ENCODE results near the gene AKAP8L. TPM values are rescaled to one million over a fixed set of nuclear protein-coding genes. Genes with fewer than 3 reads are reported as not detected.

AKAP8L gene, protein sequence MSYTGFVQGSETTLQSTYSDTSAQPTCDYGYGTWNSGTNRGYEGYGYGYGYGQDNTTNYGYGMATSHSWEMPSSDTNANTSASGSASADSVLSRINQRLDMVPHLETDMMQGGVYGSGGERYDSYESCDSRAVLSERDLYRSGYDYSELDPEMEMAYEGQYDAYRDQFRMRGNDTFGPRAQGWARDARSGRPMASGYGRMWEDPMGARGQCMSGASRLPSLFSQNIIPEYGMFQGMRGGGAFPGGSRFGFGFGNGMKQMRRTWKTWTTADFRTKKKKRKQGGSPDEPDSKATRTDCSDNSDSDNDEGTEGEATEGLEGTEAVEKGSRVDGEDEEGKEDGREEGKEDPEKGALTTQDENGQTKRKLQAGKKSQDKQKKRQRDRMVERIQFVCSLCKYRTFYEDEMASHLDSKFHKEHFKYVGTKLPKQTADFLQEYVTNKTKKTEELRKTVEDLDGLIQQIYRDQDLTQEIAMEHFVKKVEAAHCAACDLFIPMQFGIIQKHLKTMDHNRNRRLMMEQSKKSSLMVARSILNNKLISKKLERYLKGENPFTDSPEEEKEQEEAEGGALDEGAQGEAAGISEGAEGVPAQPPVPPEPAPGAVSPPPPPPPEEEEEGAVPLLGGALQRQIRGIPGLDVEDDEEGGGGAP
- total RNA-seq (100 to 1,000 TPM in 1 of 2 donors, 10 to 100 TPM in 1; 50.2 to 121 TPM), polyA plus RNA-seq (ENCODE audit: insufficient read length in 2 of 2) (100 to 1,000 TPM; 114 to 151 TPM)
- long read RNA-seq, donor 1, transcript AKAP8L-201 (14 exons, 2,146 nt) = major isoform, 6 of 66 reads
- long read RNA-seq, donor 1, partial matches to known transcripts = 52 of 66 reads
- long read RNA-seq, donor 1, other reads (novel, unspliced or antisense) = 0 of 66 reads
- long read RNA-seq, donor 2, partial matches to known transcripts = 0 of 6 reads
- long read RNA-seq, donor 2, other reads (novel, unspliced or antisense) = 0 of 6 reads
- long read RNA-seq, donor 3, partial matches to known transcripts = 16 of 21 reads
- long read RNA-seq, donor 3, other reads (novel, unspliced or antisense) = 0 of 21 reads
- long read RNA-seq, donor 4, transcript AKAP8L-201 (14 exons, 2,146 nt) = major isoform, 11 of 34 reads
- long read RNA-seq, donor 4, partial matches to known transcripts = 15 of 34 reads
- long read RNA-seq, donor 4, other reads (novel, unspliced or antisense) = 0 of 34 reads

DNA sequence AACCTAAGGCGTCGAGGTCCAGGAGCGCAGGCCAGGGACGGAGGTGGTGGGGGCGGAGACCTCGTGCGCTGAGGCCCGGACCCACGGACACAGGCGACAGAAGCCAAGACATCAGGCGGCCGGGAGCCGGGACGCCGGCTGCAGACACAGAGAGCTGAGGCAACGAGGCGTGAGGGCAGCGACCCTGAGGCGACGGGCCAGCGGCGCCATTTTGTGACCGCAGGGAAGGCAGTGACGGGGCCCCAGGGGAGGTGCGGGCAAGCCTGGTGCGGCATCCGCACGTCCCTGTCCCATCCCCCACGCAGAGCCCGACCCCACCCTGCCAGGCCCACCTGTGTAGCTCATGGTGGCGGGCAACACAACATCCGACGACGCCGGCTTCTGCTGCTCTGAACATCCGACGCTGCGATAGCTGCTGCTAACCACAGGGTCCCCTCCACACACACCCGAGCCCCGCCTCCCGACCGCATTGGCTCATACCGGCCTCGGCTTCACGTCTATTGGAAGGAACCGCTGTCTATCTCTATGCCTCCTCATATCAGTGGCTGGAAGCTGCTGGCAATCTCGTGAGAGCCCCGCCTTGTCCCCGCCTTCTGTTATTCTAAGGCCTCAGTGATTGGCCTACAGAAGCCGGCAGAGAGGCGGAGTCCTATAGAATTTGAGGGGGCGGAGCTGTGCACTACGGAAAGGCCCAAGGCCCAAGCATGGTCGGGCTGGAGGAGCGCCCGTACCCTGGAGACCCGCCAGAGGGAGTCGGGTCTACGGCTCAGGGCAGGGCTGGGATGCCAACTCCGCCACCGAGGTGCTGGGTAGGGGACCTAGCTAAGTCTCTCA lies at the start of gene AKAP8L:
Gene AKAP8L, minus strand, starts transcription at position 410 of the 834 bp plus-strand sequence. Its CDS starts 65 bp downstream, at position 345.
- Histone ChIP-seq H3K9me3 (ENCODE audit: control insufficient read depth, insufficient read depth, low read length) (no peaks in the 10 kb centered on the region), H3K27me3 (ENCODE audit: control insufficient read depth, insufficient read depth, low read length) (no peaks in the 10 kb centered on the region), H3K4me1 (ENCODE audit: control insufficient read depth, insufficient read depth, low read length) (peaks cover 55% of the 10 kb centered on the region), H3K4me3 (ENCODE audit: low read depth, low read length) (peak within 1 kb of the TSS; percentile 97), H3K36me3 (ENCODE audit: control insufficient read depth, insufficient read depth, low read length) (peaks cover 48% of the 10 kb centered on the region), H3K27ac (ENCODE audit: low read depth, low read length) (peak within 1 kb of the TSS; percentile 89)
- under 1% methylated on average over 59 of the region's 61 CpGs for WGBS (ENCODE audit: insufficient coverage)
- peak; percentile 97 to 100 (median 99) for DNase-seq (ENCODE audit: low read depth in 4 of 6, low spot score in 6 of 6)

DNA sequence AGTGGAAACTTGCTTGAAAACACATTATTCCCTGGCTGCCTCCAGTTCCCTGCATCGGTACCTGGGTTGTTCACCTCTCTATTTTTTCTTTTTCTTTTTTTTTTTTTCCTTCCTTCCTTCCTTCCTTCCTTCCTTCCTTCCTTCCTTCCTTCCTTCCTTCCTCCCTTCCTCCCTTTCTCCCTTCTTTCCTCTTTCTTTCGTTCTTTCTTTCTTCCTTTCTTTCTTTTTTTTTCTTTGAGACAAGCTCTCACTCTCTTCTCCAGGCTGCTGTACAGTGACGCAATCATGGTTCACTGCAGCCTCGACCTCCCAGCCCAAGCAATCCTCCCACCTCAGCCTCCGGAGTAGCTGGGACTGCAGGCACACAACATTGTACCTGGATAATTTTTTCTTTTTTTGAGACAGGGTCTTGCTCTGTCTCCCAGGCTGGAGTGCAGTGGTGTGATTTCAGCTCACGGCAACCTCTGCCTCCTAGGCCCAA lies 49.0 kb upstream of the AKAP8L start:
- no peak overlapping the region for H3K27ac ChIP-seq (ENCODE audit: low read depth, low read length)
- no peak overlapping the region for H3K4me3 ChIP-seq (ENCODE audit: low read depth, low read length)
- WGBS (ENCODE audit: insufficient coverage) = 90% methylated on average over 6 of the region's 6 CpGs
- peaks cover 3% of the 10 kb centered on the region for H3K4me1 ChIP-seq (ENCODE audit: control insufficient read depth, insufficient read depth, low read length)
- no peaks in the 10 kb centered on the region for H3K36me3 ChIP-seq (ENCODE audit: control insufficient read depth, insufficient read depth, low read length)
- no peaks in the 10 kb centered on the region for H3K9me3 ChIP-seq (ENCODE audit: control insufficient read depth, insufficient read depth, low read length)
- H3K27me3 ChIP-seq (ENCODE audit: control insufficient read depth, insufficient read depth, low read length) = peaks cover 49% of the 10 kb centered on the region
- DNase-seq (ENCODE audit: low read depth in 4 of 6, low spot score in 6 of 6) = no peak

DNA sequence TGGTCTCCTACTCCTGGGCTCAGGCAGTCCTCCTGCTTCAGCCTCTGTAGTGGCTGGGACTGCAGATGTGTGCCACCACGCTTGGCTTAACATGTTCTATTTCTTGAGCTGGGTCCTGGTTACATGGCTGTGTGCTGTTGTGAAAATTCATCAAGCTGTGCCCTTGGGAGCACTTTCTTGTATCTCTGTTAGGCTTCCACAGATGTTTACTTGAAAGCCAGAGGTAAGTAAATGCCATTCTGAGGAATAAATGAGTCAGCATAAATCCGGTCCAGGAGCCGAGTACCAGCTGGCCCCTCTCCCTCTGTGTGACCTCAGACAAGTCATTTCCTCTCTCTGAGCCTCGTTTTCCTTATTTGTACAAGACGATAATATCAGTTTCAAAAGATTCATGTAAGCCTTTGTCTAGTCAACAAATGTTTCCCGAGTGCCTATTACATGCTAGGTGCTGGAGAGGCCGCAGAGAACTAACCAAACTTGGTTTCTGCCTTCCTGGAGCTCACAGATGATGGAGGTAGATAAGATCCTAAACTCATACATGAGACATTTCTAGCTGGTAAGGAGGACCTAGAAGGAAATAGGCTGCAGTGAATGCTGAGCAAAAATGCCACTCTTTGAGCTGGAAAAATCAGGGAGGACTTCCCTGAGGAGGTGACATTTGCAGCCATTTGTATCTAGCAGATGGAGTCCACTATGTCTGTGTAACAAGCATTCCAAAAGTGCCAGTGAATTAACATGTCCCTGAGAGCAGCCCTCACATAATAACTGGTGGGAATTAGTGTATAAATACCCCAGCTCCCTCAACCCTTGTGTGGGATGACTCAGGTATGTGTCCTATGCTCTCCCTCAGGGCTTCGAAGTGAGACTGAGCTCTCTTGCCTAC lies 48.3 kb upstream of the AKAP8L start:
- 68% methylated on average over 6 of the region's 8 CpGs for WGBS (ENCODE audit: insufficient coverage)
- DNase-seq (ENCODE audit: low read depth in 4 of 6, low spot score in 6 of 6) = peak in 1 of 6 donors; percentile 2

DNA sequence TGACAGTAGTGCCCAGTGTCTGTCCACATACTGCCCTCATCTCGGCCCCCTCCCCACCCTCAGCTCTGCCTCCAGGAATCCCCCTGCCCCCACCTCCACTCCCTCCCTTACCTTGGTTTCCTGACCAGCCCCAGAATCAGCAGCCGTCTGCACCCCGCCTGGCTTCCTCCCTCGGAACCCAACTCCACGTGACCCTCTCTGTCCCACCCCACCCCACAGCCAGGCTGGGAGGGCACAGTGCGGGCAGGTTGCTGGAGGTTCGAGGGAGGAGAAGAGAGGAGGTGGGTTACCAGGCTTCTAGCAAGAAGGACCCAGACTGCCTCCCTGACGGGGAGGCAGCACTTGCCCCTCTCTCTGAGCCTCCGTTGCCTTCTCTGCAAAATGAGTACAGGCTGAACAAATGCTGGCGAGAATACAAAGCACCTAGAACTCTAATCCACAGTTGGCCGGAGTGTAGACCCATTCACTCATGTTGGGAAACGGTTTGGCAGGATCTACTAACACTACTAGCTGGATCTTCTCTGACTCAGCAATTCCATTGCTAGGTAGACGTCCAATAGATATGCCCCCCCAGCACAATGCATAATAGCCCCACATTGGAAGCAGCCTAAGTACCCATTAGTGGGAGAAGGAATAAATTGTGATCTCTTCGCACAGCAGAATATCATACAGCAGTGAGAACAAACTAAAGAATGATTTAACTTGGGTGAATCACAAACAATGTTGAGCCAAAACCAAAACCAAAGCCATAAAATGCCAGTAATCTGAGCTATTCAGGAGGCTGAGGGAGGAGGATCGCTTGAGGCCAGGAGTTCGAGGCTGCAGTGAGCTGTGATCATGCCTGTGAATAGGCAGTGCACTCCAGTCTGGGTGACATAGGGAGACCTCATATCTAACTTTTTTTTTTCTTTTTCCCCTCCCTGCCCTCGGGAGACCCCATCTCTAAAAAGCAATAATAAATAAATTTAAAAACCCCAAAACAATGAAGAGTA lies 45.9 kb upstream of the AKAP8L start, which contains the start of gene RASAL3:
Gene RASAL3, minus strand, starts transcription at position 151 of the 992 bp plus-strand sequence. CDS start 186 bp downstream, outside the sequence.
- Histone ChIP-seq H3K36me3 (ENCODE audit: control insufficient read depth, insufficient read depth, low read length) (no peaks in the 10 kb centered on the region), H3K4me1 (ENCODE audit: control insufficient read depth, insufficient read depth, low read length) (peaks cover under 1% of the 10 kb centered on the region), H3K27ac (ENCODE audit: low read depth, low read length) (no peak within 1 kb of the TSS), H3K9me3 (ENCODE audit: control insufficient read depth, insufficient read depth, low read length) (no peaks in the 10 kb centered on the region), H3K27me3 (ENCODE audit: control insufficient read depth, insufficient read depth, low read length) (peaks cover 42% of the 10 kb centered on the region), H3K4me3 (ENCODE audit: low read depth, low read length) (no peak within 1 kb of the TSS)
- DNase-seq (ENCODE audit: low read depth in 4 of 6, low spot score in 6 of 6) = no peak
- WGBS (ENCODE audit: insufficient coverage) = 36% methylated on average over 6 of the region's 17 CpGs

More for the DNA sequence above, 48.3 kb upstream of the AKAP8L start:
- no peaks in the 10 kb centered on the region for H3K9me3 ChIP-seq (ENCODE audit: control insufficient read depth, insufficient read depth, low read length)
- H3K36me3 ChIP-seq (ENCODE audit: control insufficient read depth, insufficient read depth, low read length) = no peaks in the 10 kb centered on the region
- H3K4me3 ChIP-seq (ENCODE audit: low read depth, low read length) = no peak overlapping the region
- H3K4me1 ChIP-seq (ENCODE audit: control insufficient read depth, insufficient read depth, low read length) = peaks cover 3% of the 10 kb centered on the region
- H3K27ac ChIP-seq (ENCODE audit: low read depth, low read length) = no peak overlapping the region
- H3K27me3 ChIP-seq (ENCODE audit: control insufficient read depth, insufficient read depth, low read length) = peaks cover 49% of the 10 kb centered on the region

DNA sequence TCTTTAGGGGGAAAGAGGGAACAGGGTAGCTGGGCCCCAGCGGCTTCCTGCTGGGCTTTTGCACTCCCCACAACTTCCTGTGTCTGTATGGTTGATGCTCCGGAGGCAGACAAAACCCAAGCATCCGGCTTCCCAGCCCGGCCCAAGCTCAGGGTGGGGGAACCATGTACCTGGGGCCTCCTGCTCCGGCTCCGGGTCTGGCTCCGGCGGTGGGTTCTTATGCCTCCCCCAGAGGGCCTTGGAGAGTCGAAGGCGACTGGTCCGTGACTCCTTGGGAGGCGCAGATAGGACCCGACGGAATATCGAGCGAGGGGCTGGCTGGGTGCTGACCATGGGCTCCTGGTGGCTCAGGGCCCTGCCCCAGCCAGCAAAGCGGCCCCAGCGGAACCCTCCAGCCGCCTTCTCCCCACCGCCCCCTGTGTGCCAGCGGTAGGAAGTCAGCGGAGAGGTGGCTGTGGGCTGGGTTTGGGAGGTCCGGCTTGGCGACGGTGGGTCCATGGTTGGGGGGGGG lies 45.1 kb upstream of the AKAP8L start:
- WGBS (ENCODE audit: insufficient coverage) = 51% methylated on average over 16 of the region's 25 CpGs
- no peaks in the 10 kb centered on the region for H3K9me3 ChIP-seq (ENCODE audit: control insufficient read depth, insufficient read depth, low read length)
- H3K4me1 ChIP-seq (ENCODE audit: control insufficient read depth, insufficient read depth, low read length) = no peaks in the 10 kb centered on the region
- no peaks in the 10 kb centered on the region for H3K36me3 ChIP-seq (ENCODE audit: control insufficient read depth, insufficient read depth, low read length)
- H3K27me3 ChIP-seq (ENCODE audit: control insufficient read depth, insufficient read depth, low read length) = peaks cover 37% of the 10 kb centered on the region
- no peak for DNase-seq (ENCODE audit: low read depth in 4 of 6, low spot score in 6 of 6)
- no peak overlapping the region for H3K27ac ChIP-seq (ENCODE audit: low read depth, low read length)
- no peak overlapping the region for H3K4me3 ChIP-seq (ENCODE audit: low read depth, low read length)

DNA sequence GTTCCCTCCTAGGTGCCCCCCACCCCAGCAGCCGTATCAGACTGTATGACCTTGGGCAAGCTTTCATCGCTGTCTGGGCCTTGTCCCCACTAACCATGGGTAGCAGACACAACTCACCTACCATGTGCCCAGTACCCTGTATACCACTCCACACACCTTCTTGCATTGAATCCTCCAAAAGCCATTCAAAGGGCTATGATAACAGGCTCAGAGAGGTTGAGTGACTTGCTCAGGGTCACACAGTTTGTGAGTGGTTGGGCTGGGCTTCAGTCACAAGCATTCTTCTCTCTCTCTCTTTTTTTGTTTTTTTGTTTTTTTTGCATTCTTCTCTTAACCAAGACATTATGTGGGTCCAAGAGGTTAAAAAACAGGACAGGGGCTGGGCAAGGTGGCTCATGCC lies 42.9 kb upstream of the AKAP8L start:
- Histone ChIP-seq H3K9me3 (ENCODE audit: control insufficient read depth, insufficient read depth, low read length) (no peaks in the 10 kb centered on the region), H3K36me3 (ENCODE audit: control insufficient read depth, insufficient read depth, low read length) (no peaks in the 10 kb centered on the region), H3K27ac (ENCODE audit: low read depth, low read length) (no peak overlapping the region), H3K27me3 (ENCODE audit: control insufficient read depth, insufficient read depth, low read length) (peaks cover 41% of the 10 kb centered on the region), H3K4me3 (ENCODE audit: low read depth, low read length) (no peak overlapping the region), H3K4me1 (ENCODE audit: control insufficient read depth, insufficient read depth, low read length) (peaks cover 12% of the 10 kb centered on the region)
- DNase-seq (ENCODE audit: low read depth in 4 of 6, low spot score in 6 of 6) = no peak
- 66% methylated on average over 2 of the region's 2 CpGs for WGBS (ENCODE audit: insufficient coverage)

DNA sequence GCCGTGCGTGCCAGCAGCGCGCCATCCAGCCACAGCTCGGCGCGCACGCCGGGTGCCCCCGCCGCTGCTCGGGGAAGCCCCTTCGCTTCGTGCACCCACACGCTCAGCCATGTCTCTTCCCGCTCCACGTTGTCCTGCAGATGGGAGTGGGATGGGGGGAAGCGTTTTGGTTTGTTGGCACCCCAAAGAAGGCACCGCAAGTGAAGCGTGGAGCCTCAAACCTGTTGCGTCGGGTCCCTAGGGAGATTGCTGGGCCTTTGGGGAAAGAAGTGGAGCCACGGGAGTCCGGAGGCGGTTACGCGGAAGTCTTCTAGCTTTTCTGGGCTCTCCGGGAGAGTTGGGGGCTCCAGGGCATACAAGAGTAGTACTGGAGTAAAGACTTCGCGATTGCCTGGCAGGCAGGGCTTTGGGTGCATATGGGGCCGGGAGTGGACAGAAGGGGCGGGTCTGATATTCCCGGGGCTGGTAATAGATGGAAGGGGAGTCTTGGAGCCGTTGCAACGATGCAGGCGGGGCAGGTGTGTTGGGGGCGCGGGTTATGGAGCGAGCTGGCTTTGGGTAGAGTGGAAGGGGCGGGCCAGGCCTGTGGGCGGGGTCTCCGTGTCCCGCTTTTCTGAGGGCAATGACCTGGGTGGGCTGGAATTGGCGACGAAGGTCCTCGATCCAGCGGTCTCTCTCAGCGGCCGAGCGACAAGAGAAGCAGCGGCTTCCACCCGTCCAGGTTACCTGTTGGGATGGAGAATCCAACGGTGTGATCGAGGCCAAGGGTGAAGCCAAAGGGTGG lies 39.1 kb upstream of the AKAP8L start:
- 6% methylated on average over 49 of the region's 54 CpGs for WGBS (ENCODE audit: insufficient coverage)
- Histone ChIP-seq H3K4me1 (ENCODE audit: control insufficient read depth, insufficient read depth, low read length) (peaks cover 26% of the 10 kb centered on the region), H3K27me3 (ENCODE audit: control insufficient read depth, insufficient read depth, low read length) (peaks cover 59% of the 10 kb centered on the region), H3K36me3 (ENCODE audit: control insufficient read depth, insufficient read depth, low read length) (no peaks in the 10 kb centered on the region), H3K27ac (ENCODE audit: low read depth, low read length) (no peak overlapping the region), H3K9me3 (ENCODE audit: control insufficient read depth, insufficient read depth, low read length) (no peaks in the 10 kb centered on the region), H3K4me3 (ENCODE audit: low read depth, low read length) (no peak overlapping the region)
- DNase-seq (ENCODE audit: low read depth in 4 of 6, low spot score in 6 of 6) = no peak

Data from spinal cord (tissue), 10 donors.